Measurements from ENCODE around the gene PARVB. TPM values are rescaled to one million over a fixed set of nuclear protein-coding genes. Genes with fewer than 3 reads are reported as not detected.

The PARVB gene
- total and polyA plus RNA-seq, 9 of the 15 experiments (the other 6 are each of a cell fraction or from before 2014, with no cell fraction given), result 1.1 to 59.2 (median 29.2) TPM

GRCh38 chr22:44067901-44068300, 43.8 kb downstream of the PARVB start:
- FAIRE-seq, result no peak
- CTCF ChIA-PET (ENCODE audit: low intra/inter-chr PET ratio), result no interaction called here
- H3K27me3 ChIP-seq (ENCODE audit: control insufficient read depth in 2 of 2, insufficient read depth in 2 of 2, low read length in 2 of 2), result no peaks in the 10 kb centered on the region

More at GRCh38 chr22:44067901-44068300, 43.8 kb downstream of the PARVB start:
- in situ Hi-C loops (cut with MboI) (no loop called here), intact Hi-C loops (cut with micrococcal nuclease) (no loop called here)
- no peak overlapping the region for H3K27ac ChIP-seq (ENCODE audit: extremely low read depth, low read depth, low read length)
- no peak for TF ChIP-seq GATAD2A (IDR thresholded peaks at IDR 0.05)
- no peak for TF ChIP-seq LCOR (CRISPR knock-in tag; IDR thresholded peaks at IDR 0.05)
- TF ChIP-seq, protein P1, sequence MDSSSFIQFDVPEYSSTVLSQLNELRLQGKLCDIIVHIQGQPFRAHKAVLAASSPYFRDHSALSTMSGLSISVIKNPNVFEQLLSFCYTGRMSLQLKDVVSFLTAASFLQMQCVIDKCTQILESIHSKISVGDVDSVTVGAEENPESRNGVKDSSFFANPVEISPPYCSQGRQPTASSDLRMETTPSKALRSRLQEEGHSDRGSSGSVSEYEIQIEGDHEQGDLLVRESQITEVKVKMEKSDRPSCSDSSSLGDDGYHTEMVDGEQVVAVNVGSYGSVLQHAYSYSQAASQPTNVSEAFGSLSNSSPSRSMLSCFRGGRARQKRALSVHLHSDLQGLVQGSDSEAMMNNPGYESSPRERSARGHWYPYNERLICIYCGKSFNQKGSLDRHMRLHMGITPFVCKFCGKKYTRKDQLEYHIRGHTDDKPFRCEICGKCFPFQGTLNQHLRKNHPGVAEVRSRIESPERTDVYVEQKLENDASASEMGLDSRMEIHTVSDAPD (CRISPR knock-in tag; IDR thresholded peaks at IDR 0.05), result no peak
- TF ChIP-seq, protein P2, sequence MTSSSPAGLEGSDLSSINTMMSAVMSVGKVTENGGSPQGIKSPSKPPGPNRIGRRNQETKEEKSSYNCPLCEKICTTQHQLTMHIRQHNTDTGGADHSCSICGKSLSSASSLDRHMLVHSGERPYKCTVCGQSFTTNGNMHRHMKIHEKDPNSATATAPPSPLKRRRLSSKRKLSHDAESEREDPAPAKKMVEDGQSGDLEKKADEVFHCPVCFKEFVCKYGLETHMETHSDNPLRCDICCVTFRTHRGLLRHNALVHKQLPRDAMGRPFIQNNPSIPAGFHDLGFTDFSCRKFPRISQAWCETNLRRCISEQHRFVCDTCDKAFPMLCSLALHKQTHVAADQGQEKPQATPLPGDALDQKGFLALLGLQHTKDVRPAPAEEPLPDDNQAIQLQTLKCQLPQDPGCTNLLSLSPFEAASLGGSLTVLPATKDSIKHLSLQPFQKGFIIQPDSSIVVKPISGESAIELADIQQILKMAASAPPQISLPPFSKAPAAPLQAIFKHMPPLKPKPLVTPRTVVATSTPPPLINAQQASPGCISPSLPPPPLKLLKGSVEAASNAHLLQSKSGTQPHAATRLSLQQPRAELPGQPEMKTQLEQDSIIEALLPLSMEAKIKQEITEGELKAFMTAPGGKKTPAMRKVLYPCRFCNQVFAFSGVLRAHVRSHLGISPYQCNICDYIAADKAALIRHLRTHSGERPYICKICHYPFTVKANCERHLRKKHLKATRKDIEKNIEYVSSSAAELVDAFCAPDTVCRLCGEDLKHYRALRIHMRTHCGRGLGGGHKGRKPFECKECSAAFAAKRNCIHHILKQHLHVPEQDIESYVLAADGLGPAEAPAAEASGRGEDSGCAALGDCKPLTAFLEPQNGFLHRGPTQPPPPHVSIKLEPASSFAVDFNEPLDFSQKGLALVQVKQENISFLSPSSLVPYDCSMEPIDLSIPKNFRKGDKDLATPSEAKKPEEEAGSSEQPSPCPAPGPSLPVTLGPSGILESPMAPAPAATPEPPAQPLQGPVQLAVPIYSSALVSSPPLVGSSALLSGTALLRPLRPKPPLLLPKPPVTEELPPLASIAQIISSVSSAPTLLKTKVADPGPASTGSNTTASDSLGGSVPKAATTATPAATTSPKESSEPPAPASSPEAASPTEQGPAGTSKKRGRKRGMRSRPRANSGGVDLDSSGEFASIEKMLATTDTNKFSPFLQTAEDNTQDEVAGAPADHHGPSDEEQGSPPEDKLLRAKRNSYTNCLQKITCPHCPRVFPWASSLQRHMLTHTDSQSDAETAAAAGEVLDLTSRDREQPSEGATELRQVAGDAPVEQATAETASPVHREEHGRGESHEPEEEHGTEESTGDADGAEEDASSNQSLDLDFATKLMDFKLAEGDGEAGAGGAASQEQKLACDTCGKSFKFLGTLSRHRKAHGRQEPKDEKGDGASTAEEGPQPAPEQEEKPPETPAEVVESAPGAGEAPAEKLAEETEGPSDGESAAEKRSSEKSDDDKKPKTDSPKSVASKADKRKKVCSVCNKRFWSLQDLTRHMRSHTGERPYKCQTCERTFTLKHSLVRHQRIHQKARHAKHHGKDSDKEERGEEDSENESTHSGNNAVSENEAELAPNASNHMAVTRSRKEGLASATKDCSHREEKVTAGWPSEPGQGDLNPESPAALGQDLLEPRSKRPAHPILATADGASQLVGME (CRISPR knock-in tag; IDR thresholded peaks at IDR 0.05), result no peak
- TF ChIP-seq, protein P3, sequence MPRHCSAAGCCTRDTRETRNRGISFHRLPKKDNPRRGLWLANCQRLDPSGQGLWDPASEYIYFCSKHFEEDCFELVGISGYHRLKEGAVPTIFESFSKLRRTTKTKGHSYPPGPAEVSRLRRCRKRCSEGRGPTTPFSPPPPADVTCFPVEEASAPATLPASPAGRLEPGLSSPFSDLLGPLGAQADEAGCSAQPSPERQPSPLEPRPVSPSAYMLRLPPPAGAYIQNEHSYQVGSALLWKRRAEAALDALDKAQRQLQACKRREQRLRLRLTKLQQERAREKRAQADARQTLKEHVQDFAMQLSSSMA (CRISPR knock-in tag; IDR thresholded peaks at IDR 0.05), result no peak
- TF ChIP-seq CHD2 (IDR thresholded peaks at IDR 0.05; ENCODE audit: low read depth, low read length), result no peak
- no peak for TF ChIP-seq NFATC3 (IDR thresholded peaks at IDR 0.05)
- no peak for TF ChIP-seq ZFP1 (CRISPR knock-in tag; IDR thresholded peaks at IDR 0.05)
- no peak for TF ChIP-seq ZNF165 (CRISPR knock-in tag; IDR thresholded peaks at IDR 0.05; ENCODE audit: borderline replicate concordance)
- TF ChIP-seq ZNF75A (CRISPR knock-in tag; IDR thresholded peaks at IDR 0.05), result no peak
- H3K9me3 ChIP-seq (replicated peaks; ENCODE audit: control insufficient read depth, insufficient read depth, low read depth, low read length), result no peaks in the 10 kb centered on the region
- H4K20me1 ChIP-seq (replicated peaks; ENCODE audit: control insufficient read depth, insufficient read depth, low read length), result no peaks in the 10 kb centered on the region; the same call in 1 of the 2 replicates
- peaks cover 0 to 24% of the 10 kb centered on the region in 2 experiments; a peak in 4 of 5 replicates for H3K4me1 ChIP-seq (replicated peaks in 1 of 2; ENCODE audit: control insufficient read depth in 2 of 2, insufficient read depth in 2 of 2, low read length in 2 of 2)
- no peaks in the 10 kb centered on the region for H3K9me1 ChIP-seq (ENCODE audit: control insufficient read depth, insufficient read depth, low read length)
- WGBS (ENCODE audit: insufficient coverage, low coverage, missing lambda C conversion rate), result 64% methylated on average over 6 of the region's 10 CpGs
- H3K4me3 ChIP-seq, result no peak overlapping the region
- no peak overlapping the region for H3K4me2 ChIP-seq (ENCODE audit: insufficient read depth, low read length)
- H3K9ac ChIP-seq (ENCODE audit: insufficient read depth in 1 of 2, low read depth in 2 of 2, low read length in 2 of 2), result peak overlapping the region in 1 of 2 experiments; percentile 64; a peak in 1 of 4 replicates
- BruUV-seq (replicated peaks), result no TSS peak
- ATAC-seq (no peak), DNase-seq (ENCODE audit: extremely low read depth in 1 of 4, low spot score in 3 of 4) (no peak)
- H3K79me2 ChIP-seq (ENCODE audit: control insufficient read depth, insufficient read depth, low read length), result no peaks in the 10 kb centered on the region; the same call in 2 of the 3 replicates
- POLR2A ChIA-PET, result no interaction called here
- H3K36me3 ChIP-seq (ENCODE audit: control insufficient read depth, insufficient read depth, low read length), result no peaks in the 10 kb centered on the region
- no peak overlapping the region for H2AFZ ChIP-seq (ENCODE audit: low read depth, low read length)
